ENCODE measurements around the gene RWDD2A. TPM values are rescaled to one million over a fixed set of nuclear protein-coding genes. Genes with fewer than 3 reads are reported as not detected.

The RWDD2A gene
- total and polyA plus RNA-seq, 7 donors = 1.9 to 4.1 (median 2.5) TPM

- Histone ChIP-seq H3K27ac (no peak overlapping the region), H3K27me3 (no peaks in the 10 kb centered on the region), H3K36me3 (no peaks in the 10 kb centered on the region), H3K4me1 (no peaks in the 10 kb centered on the region), H3K4me3 (no peak overlapping the region), H3K9me3 (no peaks in the 10 kb centered on the region)
- TF ChIP-seq CTCF (IDR thresholded peaks at IDR 0.05) = no peak
- no peak for TF ChIP-seq EP300 (IDR thresholded peaks at IDR 0.05)
- no peak for TF ChIP-seq POLR2AphosphoS5 (IDR thresholded peaks at IDR 0.05)
- TF ChIP-seq POLR2A (IDR thresholded peaks at IDR 0.05) = no peak
- DNase-seq = no peak
- intact Hi-C loops (cut with DNase I) = loop anchor here (10.0 kb wide), 1 partner anchor 215 kb away; the partner anchor contains the start of gene ME1
Observed at GRCh38 chr6:83220121-83220520, 27.0 kb downstream of the RWDD2A start.

- H3K27ac ChIP-seq = no peak overlapping the region
- intact Hi-C loops (cut with DNase I) = loop anchor here (10.0 kb wide), 1 partner anchor 214 kb away; the partner anchor contains the start of gene ME1
- TF ChIP-seq POLR2A (IDR thresholded peaks at IDR 0.05) (no peak), CTCF (IDR thresholded peaks at IDR 0.05) (no peak), EP300 (IDR thresholded peaks at IDR 0.05) (no peak), POLR2AphosphoS5 (IDR thresholded peaks at IDR 0.05) (no peak)
- no peaks in the 10 kb centered on the region for H3K4me1 ChIP-seq
- H3K36me3 ChIP-seq = no peaks in the 10 kb centered on the region
- WGBS, 2 donors = 89 to 92% methylated on average over 1 of the region's 1 CpG
- H3K4me3 ChIP-seq = no peak overlapping the region
- no peak for DNase-seq
- H3K27me3 ChIP-seq = no peaks in the 10 kb centered on the region
- no peaks in the 10 kb centered on the region for H3K9me3 ChIP-seq
Observed at GRCh38 chr6:83221276-83221675, 28.1 kb downstream of the RWDD2A start.

GRCh38 chr6:83221889-83222479, 28.8 kb downstream of the RWDD2A start:
- no peaks in the 10 kb centered on the region for H3K4me1 ChIP-seq
- intact Hi-C loops (cut with DNase I) = loop anchor here (1.0 to 10.0 kb wide), 2 partner anchors 213 to 293 kb away; partner anchors contain the start of gene ME1
- H3K36me3 ChIP-seq = no peaks in the 10 kb centered on the region
- TF ChIP-seq CTCF (IDR thresholded peaks at IDR 0.05) (peak in 2 of 4 experiments; percentile 11 to 48), POLR2AphosphoS5 (IDR thresholded peaks at IDR 0.05) (no peak)
- no peak overlapping the region for H3K27ac ChIP-seq
- no peak for DNase-seq
- 27 to 55% methylated on average over 3 of the region's 3 CpGs for WGBS, 2 donors
- no peaks in the 10 kb centered on the region for H3K9me3 ChIP-seq
- H3K4me3 ChIP-seq = no peak overlapping the region
- no peaks in the 10 kb centered on the region for H3K27me3 ChIP-seq

GRCh38 chr6:83226517-83226916, 33.4 kb downstream of the RWDD2A start:
- intact Hi-C loops (cut with DNase I) = loop anchor here (10.0 kb wide), 1 partner anchor 208 kb away; the partner anchor contains the start of gene ME1
- DNase-seq = no peak
- TF ChIP-seq EP300 (IDR thresholded peaks at IDR 0.05) (no peak), POLR2AphosphoS5 (IDR thresholded peaks at IDR 0.05) (no peak), CTCF (IDR thresholded peaks at IDR 0.05) (no peak)
- Histone ChIP-seq H3K36me3 (no peaks in the 10 kb centered on the region), H3K4me3 (no peak overlapping the region), H3K9me3 (no peaks in the 10 kb centered on the region), H3K27me3 (no peaks in the 10 kb centered on the region), H3K27ac (no peak overlapping the region), H3K4me1 (no peaks in the 10 kb centered on the region)
- 35 to 64% methylated on average over 1 of the region's 1 CpG for WGBS, 2 donors

- Histone ChIP-seq H3K9me3 (no peaks in the 10 kb centered on the region), H3K27me3 (no peaks in the 10 kb centered on the region), H3K27ac (no peak overlapping the region), H3K4me1 (no peaks in the 10 kb centered on the region), H3K36me3 (no peaks in the 10 kb centered on the region), H3K4me3 (no peak overlapping the region)
- intact Hi-C loops (cut with DNase I) = no loop called here
- DNase-seq = no peak
- 78 to 88% methylated on average over 1 of the region's 1 CpG for WGBS, 2 donors
- TF ChIP-seq CTCF (IDR thresholded peaks at IDR 0.05) (no peak), POLR2AphosphoS5 (IDR thresholded peaks at IDR 0.05) (no peak), EP300 (IDR thresholded peaks at IDR 0.05) (no peak), POLR2A (IDR thresholded peaks at IDR 0.05) (no peak)
Observed at GRCh38 chr6:83231146-83231545, 38.0 kb downstream of the RWDD2A start.

All from sigmoid colon (tissue), 7 donors.